Spinal cord (tissue), 10 donors: ENCODE results near the gene FAHD1. TPM values are rescaled to one million over a fixed set of nuclear protein-coding genes. Genes with fewer than 3 reads are reported as not detected.
A peak's percentile ranks its signal among the peaks of the same experiment; 100 is the strongest.

Experiments used
- DNase-seq, 6 donors: peaks; one replicate each; pipeline versions ENCODE4 v3.0.0 to v3.0.0-alpha.2; 2013 to 2015; ENCODE audit warnings: low spot score in 6 of 6, low read depth in 4 of 6
- H3K27ac ChIP-seq: one replicate; pipeline ENCODE4 v1.5.1; 2013; ENCODE audit warnings: low read depth, low read length, control low read depth
- H3K27me3 ChIP-seq: one replicate; pipeline ENCODE4 v1.6.1; 2013; ENCODE audit warnings: low read length; ENCODE audit not compliant: control insufficient read depth, insufficient read depth
- H3K36me3 ChIP-seq: one replicate; pipeline ENCODE4 v1.6.1; 2013; ENCODE audit warnings: low read length; ENCODE audit not compliant: control insufficient read depth, insufficient read depth
- H3K4me1 ChIP-seq: one replicate; pipeline ENCODE4 v1.6.1; 2013; ENCODE audit warnings: low read length; ENCODE audit not compliant: control insufficient read depth, insufficient read depth
- H3K4me3 ChIP-seq: one replicate; pipeline ENCODE4 v1.5.1; 2013; ENCODE audit warnings: low read depth, low read length, control low read depth
- H3K9me3 ChIP-seq: one replicate; pipeline ENCODE4 v1.6.1; 2013; ENCODE audit warnings: low read length; ENCODE audit not compliant: control insufficient read depth, insufficient read depth
- WGBS: methylation state at CpG from one replicate; pipeline ENCODE4 v1.1.5; 2013; ENCODE audit warnings: missing lambda C conversion rate; ENCODE audit not compliant: insufficient coverage; 5-methylcytosine and 5-hydroxymethylcytosine counted together
- long read RNA-seq, 4 donors: transcript quantifications; one replicate each; lab custom pipeline, GENCODE V29; 2026
- polyA plus RNA-seq, 2 donors: library from polyadenylated mRNA; unstranded; fragments of 120-200 nt; gene quantifications; one replicate each; pipeline ENCODE4 v1.2.1, GENCODE V29; 2013; ENCODE audit not compliant: insufficient read length in 2 of 2
- total RNA-seq, 2 donors: library from RNA; depleted of rRNA in 1 of 2; stranded (reverse); fragments of 120-200 nt in 1 of 2; fragments of >200 nt in 1 of 2; gene quantifications; one replicate each; pipeline versions ENCODE4 v1.2.3 to v1.2.4, GENCODE V29; 2013 to 2014
- donor health status: healthy.

Gene FAHD1
- total RNA-seq (10 to 100 TPM; 35.6 to 38.5 TPM), polyA plus RNA-seq (10 to 100 TPM; 29.8 to 39.0 TPM)
- long read RNA-seq, donor 1, transcript FAHD1-203 (1 exons, 1,974 nt) = major isoform, 33 of 34 reads
- long read RNA-seq, donor 1, partial matches to known transcripts = 0 of 34 reads
- long read RNA-seq, donor 1, other reads (novel, unspliced or antisense) = 0 of 34 reads
- long read RNA-seq, donor 2, transcript FAHD1-203 (1 exons, 1,974 nt) = major isoform, 11 of 11 reads
- long read RNA-seq, donor 2, partial matches to known transcripts = 0 of 11 reads
- long read RNA-seq, donor 2, other reads (novel, unspliced or antisense) = 0 of 11 reads
- long read RNA-seq, donor 3, transcript FAHD1-203 (1 exons, 1,974 nt) = major isoform, 19 of 20 reads
- long read RNA-seq, donor 3, partial matches to known transcripts = 0 of 20 reads
- long read RNA-seq, donor 3, other reads (novel, unspliced or antisense) = 0 of 20 reads
- long read RNA-seq, donor 4, transcript FAHD1-203 (1 exons, 1,974 nt) = major isoform, 45 of 45 reads
- long read RNA-seq, donor 4, partial matches to known transcripts = 0 of 45 reads
- long read RNA-seq, donor 4, other reads (novel, unspliced or antisense) = 0 of 45 reads

DNA sequence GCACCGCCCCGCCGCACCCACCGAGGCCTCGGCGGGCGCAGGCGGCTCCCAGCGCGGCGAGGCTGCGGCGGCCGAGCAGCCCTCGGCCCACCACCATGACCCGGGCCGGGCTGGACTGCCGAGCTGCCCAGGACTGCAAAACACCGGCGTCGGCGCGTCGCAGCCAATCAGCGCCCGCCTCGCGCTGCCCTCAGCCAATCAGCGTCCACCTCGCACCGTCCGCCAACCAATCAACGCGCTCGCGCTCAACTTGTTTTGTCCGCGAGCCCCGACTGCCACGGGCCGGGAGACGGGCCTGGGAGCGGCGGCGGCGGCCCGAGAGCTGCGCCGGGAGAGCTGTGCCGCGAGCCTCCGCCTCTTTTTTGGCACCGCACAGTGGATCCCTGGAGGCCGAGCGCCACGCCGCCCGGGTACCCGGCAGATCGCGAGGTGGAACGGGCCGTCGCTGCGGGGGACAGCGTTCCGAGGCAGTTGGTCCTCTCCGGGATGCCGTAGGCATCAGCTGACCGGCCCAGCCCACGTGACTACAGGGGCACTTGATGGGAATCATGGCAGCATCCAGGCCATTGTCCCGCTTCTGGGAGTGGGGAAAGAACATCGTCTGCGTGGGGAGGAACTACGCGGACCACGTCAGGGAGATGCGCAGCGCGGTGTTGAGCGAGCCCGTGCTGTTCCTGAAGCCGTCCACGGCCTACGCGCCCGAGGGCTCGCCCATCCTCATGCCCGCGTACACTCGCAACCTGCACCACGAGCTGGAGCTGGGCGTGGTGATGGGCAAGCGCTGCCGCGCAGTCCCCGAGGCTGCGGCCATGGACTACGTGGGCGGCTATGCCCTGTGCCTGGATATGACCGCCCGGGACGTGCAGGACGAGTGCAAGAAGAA is at the start of gene FAHD1, which contains the start of gene HAGH:
Gene FAHD1 (plus strand): TSS at position 516 of the 883 bp plus-strand sequence. CDS start 33 bp downstream, at position 549.
Gene HAGH (minus strand): TSS at position 135 of the 883 bp plus-strand sequence. CDS start 38 bp downstream, at position 97.
- H3K36me3 ChIP-seq = peaks cover 32% of the 10 kb centered on the region
- H3K4me3 ChIP-seq = peak within 1 kb of the TSS; percentile 97
- WGBS = under 1% methylated on average over 104 of the region's 104 CpGs
- peak within 1 kb of the TSS; percentile 73 for H3K27ac ChIP-seq
- peaks cover 30% of the 10 kb centered on the region for H3K4me1 ChIP-seq
- H3K27me3 ChIP-seq = no peaks in the 10 kb centered on the region
- peak; percentile 88 to 98 (median 92) for DNase-seq
- H3K9me3 ChIP-seq = no peaks in the 10 kb centered on the region

DNA sequence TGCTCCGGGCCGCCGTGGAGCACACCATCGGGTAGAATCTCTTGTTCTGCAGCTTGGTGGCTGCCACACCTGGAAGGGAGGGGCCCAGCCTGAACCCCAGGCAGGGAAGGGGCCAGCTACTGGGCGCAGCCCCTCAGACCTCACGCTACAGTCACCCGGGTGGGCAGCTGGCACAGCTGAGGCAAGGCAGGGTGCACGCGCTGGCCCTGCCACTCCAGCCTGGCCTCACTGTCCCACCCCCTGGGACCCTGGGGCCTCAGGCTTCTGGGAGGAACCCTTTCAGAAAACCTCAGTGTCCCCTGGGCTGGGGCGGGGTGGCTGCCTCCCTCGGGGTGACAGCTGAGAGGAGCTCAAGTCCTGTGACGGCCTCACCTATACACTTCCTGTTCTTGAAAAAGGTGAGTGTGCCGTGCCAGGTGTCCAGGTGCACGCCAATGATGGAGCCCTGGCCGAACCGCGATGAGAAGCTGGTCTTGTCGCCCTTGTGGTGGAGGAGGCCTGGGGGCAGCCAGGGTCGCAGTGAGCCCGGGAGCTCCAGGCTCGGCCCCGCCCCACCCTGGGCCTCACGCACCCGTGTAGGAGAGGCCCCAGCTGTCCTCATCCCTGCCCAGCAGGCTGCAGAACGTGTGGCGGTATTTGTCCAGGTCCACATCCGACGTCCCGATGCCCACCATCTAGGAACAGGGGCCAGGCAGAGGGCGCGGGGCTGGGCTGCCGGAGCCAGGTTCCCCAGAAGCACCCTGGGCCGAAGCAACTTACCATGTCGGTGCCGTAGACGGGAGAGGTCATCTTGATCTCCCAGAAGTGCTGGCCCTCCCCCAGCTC is 49.4 kb upstream of the FAHD1 start:
- 78% methylated on average over 27 of the region's 36 CpGs for WGBS

DNA sequence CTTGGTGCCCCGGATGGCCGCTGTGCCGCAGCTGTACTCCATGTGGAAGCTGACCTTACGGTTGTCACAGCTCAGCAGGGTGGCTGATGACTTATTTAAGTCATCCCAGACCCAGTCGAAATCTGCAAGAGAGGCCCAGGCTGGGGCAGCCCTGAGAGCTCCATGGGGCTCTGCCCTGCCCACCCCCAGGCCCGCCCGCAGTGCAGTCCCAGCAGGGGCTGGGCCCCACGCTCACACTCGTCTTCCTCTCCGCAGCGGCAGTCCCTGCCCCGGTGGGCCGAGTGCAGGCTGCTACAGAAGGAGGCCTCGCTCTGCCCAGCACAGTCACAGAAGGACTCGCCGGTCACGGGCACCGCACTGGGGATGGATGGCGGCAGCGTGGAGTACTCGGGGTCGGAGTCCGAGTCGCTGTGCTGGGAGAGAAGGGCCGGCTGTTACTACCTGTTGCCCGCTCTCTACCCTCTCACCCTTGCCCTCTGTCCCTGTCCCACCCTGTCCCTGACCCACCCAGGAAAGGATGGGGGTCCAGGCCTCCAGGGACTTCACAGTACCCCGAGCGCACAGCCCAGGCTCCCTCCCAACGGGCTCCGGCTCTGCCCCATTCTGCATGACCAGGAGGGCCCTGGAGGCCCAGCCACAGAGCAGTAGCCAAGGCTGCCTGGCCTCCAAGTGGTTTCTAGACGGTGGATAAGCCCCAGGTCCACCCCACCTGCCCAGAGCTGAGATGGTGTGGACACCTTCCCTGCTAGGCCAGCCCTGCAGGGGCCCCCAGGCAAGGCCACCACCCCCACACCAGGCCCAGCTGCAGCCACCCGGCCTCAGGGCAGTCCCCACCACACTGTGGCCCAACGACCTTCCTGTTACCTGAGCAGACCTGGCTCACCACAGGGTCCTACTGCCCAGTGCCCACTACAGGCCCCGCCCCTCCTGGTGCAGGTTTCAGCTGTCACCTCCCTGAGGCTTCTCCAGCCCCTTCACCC is 48.5 kb upstream of the FAHD1 start:
- no peaks in the 10 kb centered on the region for H3K27me3 ChIP-seq
- H3K9me3 ChIP-seq = no peaks in the 10 kb centered on the region
- H3K27ac ChIP-seq = no peak overlapping the region
- H3K4me1 ChIP-seq = peaks cover 47% of the 10 kb centered on the region
- H3K36me3 ChIP-seq = peaks cover 77% of the 10 kb centered on the region
- WGBS = 83% methylated on average over 34 of the region's 34 CpGs
- no peak for DNase-seq
- no peak overlapping the region for H3K4me3 ChIP-seq

More for the DNA sequence above, 49.4 kb upstream of the FAHD1 start:
- Histone ChIP-seq H3K27ac (no peak overlapping the region), H3K36me3 (peaks cover 77% of the 10 kb centered on the region), H3K4me3 (no peak overlapping the region), H3K4me1 (peaks cover 44% of the 10 kb centered on the region), H3K27me3 (no peaks in the 10 kb centered on the region), H3K9me3 (no peaks in the 10 kb centered on the region)
- no peak for DNase-seq

DNA sequence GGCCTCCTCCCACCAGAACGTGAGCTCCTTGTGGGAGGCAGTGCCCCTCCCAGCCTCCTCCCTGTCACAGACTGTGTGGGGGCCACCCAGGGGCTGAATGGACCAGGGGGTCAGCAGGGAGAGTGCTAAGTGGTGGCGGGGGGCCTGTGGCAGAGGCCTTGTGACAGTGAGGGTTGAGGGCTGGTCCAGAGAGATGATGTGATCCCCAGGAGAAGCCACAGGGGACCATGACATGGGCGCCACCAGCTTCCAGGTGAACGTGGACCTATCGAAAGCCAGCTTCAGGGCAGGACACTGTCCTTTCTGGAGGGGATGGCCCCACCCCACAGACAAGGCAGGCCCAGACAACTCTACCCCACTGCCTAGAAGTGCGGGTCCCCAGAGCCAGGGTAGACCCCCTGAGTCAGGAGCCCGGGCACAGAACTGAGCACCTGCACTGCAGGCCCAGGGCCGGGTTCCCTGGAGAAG is 47.7 kb upstream of the FAHD1 start:
- H3K36me3 ChIP-seq = peaks cover 74% of the 10 kb centered on the region

DNA sequence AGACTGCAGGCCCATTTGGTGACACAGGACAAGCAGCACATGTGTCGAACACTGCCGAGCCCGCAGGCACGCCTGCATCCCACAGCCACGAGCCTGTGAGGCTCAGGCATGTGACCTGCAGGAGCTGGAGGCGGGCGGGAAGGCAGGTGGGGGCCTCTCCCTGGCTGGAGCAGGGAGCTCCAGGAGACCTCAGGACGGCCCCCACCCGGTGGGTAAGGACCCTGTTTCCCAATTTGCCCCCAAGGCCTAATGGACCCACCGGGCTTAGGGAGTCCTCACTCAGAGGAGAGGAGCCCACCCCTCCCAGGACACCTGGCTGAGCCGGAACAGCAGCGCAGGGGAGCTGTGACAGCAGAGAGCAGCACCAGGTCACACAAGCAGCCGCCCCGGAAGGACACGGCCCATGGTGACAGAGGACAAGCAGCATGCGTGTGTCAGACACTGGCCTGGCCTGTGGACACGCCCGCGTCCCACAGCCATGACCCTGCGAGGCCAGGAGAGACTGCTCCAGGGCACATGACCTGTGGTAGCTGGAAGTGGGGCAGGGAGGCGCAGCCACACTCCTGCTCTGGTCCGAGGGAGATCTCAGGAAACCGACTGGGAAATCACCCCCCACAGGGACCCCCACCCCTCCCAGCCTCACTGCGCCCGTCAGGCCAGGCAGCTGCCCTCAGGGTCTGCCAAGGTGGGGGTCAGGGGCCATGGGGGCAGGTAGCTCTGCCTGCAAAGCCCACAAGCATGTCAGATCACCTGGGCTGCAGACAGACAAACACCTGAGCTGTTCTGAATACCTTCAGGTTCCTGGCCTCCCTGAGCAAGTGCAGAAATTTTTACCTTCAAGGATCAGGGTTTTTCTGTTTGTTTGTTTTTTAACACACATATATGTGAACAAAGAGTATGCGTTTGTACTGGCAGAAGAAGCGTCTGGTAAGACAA is 47.0 kb upstream of the FAHD1 start:
- no peak overlapping the region for H3K27ac ChIP-seq
- H3K27me3 ChIP-seq = no peaks in the 10 kb centered on the region
- H3K36me3 ChIP-seq = peaks cover 71% of the 10 kb centered on the region
- WGBS = 87% methylated on average over 26 of the region's 27 CpGs
- DNase-seq = no peak
- peaks cover 45% of the 10 kb centered on the region for H3K4me1 ChIP-seq
- H3K9me3 ChIP-seq = no peaks in the 10 kb centered on the region
- H3K4me3 ChIP-seq = no peak overlapping the region

More for the DNA sequence above, 47.7 kb upstream of the FAHD1 start:
- WGBS = 82% methylated on average over 8 of the region's 8 CpGs
- H3K27ac ChIP-seq = no peak overlapping the region
- no peak overlapping the region for H3K4me3 ChIP-seq
- H3K4me1 ChIP-seq = peaks cover 48% of the 10 kb centered on the region
- no peaks in the 10 kb centered on the region for H3K9me3 ChIP-seq
- no peaks in the 10 kb centered on the region for H3K27me3 ChIP-seq
- DNase-seq = no peak

DNA sequence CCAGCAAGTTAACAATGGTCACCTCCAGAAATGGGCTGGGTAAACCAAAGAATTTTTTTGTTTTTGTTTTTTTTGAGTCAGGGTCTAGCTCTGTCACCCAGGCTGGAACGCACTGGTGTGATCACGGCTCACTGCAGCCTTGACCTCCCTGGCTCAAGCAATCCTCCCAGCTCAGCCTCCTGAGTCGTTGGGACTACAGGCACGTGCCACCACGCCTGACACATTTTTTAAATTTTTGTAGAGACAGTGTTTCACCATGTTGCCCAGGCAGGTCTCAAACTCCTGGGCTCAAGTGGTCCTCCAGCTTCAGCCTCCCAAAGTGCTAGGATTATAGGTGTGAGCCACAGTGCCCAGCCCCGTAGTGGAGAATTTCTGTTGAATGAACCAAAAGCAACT is 46.3 kb upstream of the FAHD1 start:
- H3K4me1 ChIP-seq = peaks cover 45% of the 10 kb centered on the region
- H3K9me3 ChIP-seq = no peaks in the 10 kb centered on the region
- no peak for DNase-seq
- 88% methylated on average over 2 of the region's 6 CpGs for WGBS
- H3K36me3 ChIP-seq = peaks cover 71% of the 10 kb centered on the region
- no peaks in the 10 kb centered on the region for H3K27me3 ChIP-seq
- no peak overlapping the region for H3K4me3 ChIP-seq
- H3K27ac ChIP-seq = no peak overlapping the region

DNA sequence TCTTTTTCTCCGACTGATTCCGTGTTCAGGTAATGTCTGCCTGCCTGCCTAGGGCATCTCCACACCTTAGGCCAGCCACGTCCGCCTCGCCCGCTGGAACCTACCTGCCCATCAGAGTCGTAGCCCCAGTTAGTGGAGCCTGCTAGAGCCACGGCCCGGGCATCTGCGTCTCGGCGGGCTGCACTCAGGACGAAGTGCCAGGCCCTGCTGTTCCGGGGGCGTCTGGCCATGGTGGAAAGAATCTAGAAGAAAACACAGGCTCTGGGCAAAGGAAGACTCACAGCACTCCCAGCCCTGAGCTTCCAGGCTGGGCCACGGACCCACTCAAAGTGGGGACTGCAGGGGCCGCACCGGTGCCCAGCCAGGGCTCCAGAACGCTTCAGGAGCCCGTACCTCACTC is 45.8 kb upstream of the FAHD1 start:
- WGBS = 71% methylated on average over 20 of the region's 20 CpGs
- DNase-seq = no peak
- Histone ChIP-seq H3K27ac (no peak overlapping the region), H3K36me3 (peaks cover 71% of the 10 kb centered on the region), H3K27me3 (no peaks in the 10 kb centered on the region), H3K4me3 (peak overlapping the region; percentile 80), H3K9me3 (no peaks in the 10 kb centered on the region), H3K4me1 (peaks cover 45% of the 10 kb centered on the region)
